GM12875 (cell line): ENCODE measurements around the gene CYB5RL.

Experiments used
- H3K4me3 ChIP-seq: one replicate; pipeline ENCODE4 v1.5.1; 2011; ENCODE audit warnings: low read depth, low read length, control low read depth
- TF ChIP-seq, protein P1 (sequence below): IDR thresholded peaks from 2 replicates; pipeline ENCODE4 v1.5.1; 2011; ENCODE audit warnings: low read depth, mild to moderate bottlenecking, control low read depth, inconsistent platforms, low read length, moderate library complexity, borderline replicate concordance; ENCODE audit not compliant: insufficient read depth

Gene CYB5RL

GRCh38 chr1:54225986-54226559, 26.2 kb upstream of the CYB5RL start:
- no peak overlapping the region for H3K4me3 ChIP-seq
- TF ChIP-seq, protein P1, sequence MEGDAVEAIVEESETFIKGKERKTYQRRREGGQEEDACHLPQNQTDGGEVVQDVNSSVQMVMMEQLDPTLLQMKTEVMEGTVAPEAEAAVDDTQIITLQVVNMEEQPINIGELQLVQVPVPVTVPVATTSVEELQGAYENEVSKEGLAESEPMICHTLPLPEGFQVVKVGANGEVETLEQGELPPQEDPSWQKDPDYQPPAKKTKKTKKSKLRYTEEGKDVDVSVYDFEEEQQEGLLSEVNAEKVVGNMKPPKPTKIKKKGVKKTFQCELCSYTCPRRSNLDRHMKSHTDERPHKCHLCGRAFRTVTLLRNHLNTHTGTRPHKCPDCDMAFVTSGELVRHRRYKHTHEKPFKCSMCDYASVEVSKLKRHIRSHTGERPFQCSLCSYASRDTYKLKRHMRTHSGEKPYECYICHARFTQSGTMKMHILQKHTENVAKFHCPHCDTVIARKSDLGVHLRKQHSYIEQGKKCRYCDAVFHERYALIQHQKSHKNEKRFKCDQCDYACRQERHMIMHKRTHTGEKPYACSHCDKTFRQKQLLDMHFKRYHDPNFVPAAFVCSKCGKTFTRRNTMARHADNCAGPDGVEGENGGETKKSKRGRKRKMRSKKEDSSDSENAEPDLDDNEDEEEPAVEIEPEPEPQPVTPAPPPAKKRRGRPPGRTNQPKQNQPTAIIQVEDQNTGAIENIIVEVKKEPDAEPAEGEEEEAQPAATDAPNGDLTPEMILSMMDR, result no peak

DNA sequence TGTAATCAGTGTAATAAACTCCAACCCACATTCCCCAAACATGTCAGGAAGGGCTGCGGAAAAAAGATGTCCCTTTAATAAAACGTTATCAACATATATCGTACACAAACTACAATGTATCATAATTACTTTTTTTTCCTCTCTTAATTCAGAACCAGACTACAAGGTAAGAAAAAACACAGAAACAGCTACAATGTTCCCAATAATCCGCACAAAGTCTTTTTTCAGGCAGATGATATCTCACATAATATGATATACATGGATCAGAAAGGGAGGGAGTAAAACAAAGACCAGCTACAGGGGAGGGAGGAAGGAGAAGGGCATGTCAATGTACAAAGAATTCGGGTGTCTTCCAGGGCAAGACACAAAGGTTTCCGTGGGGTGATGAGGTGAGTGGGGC, 25.5 kb upstream of the CYB5RL start:
- H3K4me3 ChIP-seq, result no peak overlapping the region
- TF ChIP-seq, protein P1, result no peak

DNA sequence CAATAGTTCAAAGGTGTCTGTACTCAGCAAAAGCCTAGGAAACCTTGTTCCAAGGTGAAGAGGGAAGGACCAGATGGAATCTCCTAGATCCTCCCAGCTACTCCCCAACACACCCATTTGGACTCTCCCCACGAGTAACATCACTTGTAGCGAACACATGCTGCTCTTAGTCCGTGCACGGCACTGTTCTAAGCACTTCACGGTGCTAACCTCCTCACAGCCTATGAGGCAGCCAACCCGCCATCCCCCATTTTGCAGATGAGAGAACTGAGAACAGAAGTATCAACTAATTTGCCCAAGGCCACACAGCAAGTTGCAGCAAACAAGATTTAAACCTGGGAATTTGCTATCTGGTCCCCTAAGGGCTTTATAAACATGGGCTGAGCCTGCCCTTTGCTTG, 24.4 kb upstream of the CYB5RL start:
- TF ChIP-seq, protein P1, result no peak
- no peak overlapping the region for H3K4me3 ChIP-seq

DNA sequence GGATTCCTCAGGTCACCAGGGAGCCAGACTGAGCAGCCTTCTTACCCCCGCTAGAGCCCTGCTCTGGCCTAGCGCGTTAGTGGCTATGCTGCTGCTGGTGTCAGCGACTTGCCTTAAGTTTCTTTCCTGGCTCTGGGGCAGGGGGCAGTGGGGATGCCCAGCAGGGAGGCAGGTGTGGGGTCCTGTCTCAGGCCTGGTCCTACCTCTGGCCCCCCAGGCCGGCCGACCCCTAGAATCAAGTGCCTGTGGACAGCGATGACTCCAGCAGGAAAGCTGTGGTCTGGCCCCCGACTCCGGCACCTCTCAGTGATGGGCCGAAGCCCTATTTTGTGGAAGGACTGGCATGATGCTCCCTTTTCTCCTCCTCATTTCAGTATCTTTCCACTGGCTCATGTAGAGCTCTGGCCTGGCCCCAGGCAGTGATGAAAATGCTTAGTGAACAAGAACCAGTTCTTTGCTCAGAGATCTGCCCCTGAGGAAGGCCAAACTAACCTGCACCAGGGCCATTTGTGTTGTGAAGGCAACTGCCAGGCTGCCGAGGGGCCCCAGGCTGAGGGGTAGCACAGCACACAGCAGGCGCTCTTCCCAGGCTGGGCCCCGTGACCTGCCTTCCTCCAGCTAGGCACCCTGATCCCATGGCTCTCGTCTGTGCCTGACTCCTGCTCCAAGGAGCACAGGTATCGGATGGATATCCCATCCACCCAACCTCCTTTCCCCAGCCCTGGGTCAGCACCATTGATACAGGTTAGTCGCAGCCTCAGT, 23.8 kb upstream of the CYB5RL start:
- TF ChIP-seq, protein P1, result no peak

GRCh38 chr1:54222711-54223110, 22.9 kb upstream of the CYB5RL start:
- H3K4me3 ChIP-seq, result no peak overlapping the region
- TF ChIP-seq, protein P1, result no peak

More for the DNA sequence above, 23.8 kb upstream of the CYB5RL start:
- H3K4me3 ChIP-seq, result no peak overlapping the region

DNA sequence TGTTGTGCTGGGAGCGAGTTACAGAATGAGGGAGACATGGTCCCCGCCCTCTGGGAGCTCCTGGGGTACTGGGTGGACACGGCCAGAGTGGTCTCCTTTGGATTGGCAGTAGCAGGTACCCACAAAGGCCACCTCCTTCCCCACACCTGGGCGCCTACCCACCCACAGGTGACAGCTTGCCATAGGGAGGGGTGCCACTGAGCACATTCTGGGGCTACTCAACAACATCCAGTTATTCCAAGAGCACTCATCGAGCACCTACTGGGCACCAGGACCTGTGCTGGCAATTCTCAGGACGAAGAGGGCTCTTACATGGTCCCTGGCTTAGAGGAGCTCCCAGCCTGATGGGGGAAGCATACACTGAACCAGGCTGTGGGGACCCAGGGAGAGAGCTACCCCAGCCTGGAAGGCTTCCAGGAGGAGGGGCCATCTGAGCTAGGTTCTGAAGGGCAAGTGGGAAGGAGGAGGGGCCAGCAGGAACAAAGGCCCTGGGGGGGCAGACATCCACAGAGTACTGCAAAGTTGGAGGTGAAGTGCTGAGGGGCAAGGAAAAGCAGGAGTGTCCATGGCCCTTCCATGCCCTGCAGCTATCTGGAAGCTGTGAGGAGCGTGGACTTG, 22.1 kb upstream of the CYB5RL start:
- TF ChIP-seq, protein P1, result no peak
- H3K4me3 ChIP-seq, result no peak overlapping the region
